B cell (primary cell): ENCODE results near the gene ADSS1. TPM values are rescaled to one million over a fixed set of nuclear protein-coding genes. Genes with fewer than 3 reads are reported as not detected.

Source experiments
- ATAC-seq: fragments of 200-7000 bp; cut with Tn5 transposase; one replicate; pipeline ENCODE4 v1.10.0; 2021; ENCODE audit warnings: low read depth, mild to moderate bottlenecking, moderate number of reproducible peaks, moderate library complexity
- CTCF ChIA-PET: fragments of 350-600 bp; sonication (Branson Sonifier 250); formaldehyde crosslinking; loops from one replicate; lab custom pipeline; 2021; ENCODE audit warnings: antibody characterized with exemption, inconsistent platforms; lab: Charles Lee
- POLR2A ChIA-PET: fragments of 350-600 bp; sonication (Branson Sonifier 250); formaldehyde crosslinking; loops from one replicate; lab custom pipeline; 2021; ENCODE audit warnings: antibody characterized with exemption; lab: Charles Lee
- DNase-seq: peaks from one replicate; pipeline ENCODE4 v3.0.0; 2013
- H2AFZ ChIP-seq: 2 replicates; pipeline ENCODE4 v1.6.1; 2012; ENCODE audit warnings: mild to moderate bottlenecking, low read depth, low read length; ENCODE audit not compliant: insufficient read depth, poor library complexity, severe bottlenecking
- H3K27ac ChIP-seq, 2 donors: 1 replicate in 1 of 2; 2 replicates in 1 of 2; pipeline ENCODE4 v1.5.1; 2012 to 2013; ENCODE audit warnings: low read length in 2 of 2, mild to moderate bottlenecking in 2 of 2, moderate library complexity in 1 of 2
- H3K27me3 ChIP-seq, 4 experiments: fragments of 200-600 bp in 1 of 4; sonication (generic) in 1 of 4; replicated peaks in 1 of 4; 1 replicate in 2 of 4; 2 replicates in 2 of 4; pipeline versions ENCODE4 v1.6.1 to v1.7.0; 2013 to 2016; ENCODE audit warnings: low read length in 3 of 4, mild to moderate bottlenecking in 2 of 4, mixed read lengths in 1 of 4, moderate library complexity in 1 of 4; ENCODE audit not compliant: insufficient read depth in 4 of 4, control insufficient read depth in 3 of 4; ENCODE audit errors: control extremely low read depth in 1 of 4
- H3K36me3 ChIP-seq, 2 experiments: replicated peaks in 1 of 2; 1 replicate in 1 of 2; 2 replicates in 1 of 2; pipeline versions ENCODE4 v1.6.1 to v1.7.1; 2013; ENCODE audit warnings: low read length in 1 of 2; ENCODE audit not compliant: insufficient read depth in 2 of 2, control insufficient read depth in 1 of 2; ENCODE audit errors: control extremely low read depth in 1 of 2, extremely low read depth in 1 of 2
- H3K4me1 ChIP-seq, 2 donors: fragments of 200-600 bp in 1 of 2; sonication (generic) in 1 of 2; 1 replicate in 1 of 2; 2 replicates in 1 of 2; pipeline versions ENCODE4 v1.5.1 to v1.6.1; 2013 to 2017; ENCODE audit warnings: low read length in 2 of 2; ENCODE audit not compliant: control insufficient read depth in 2 of 2, insufficient read depth in 2 of 2
- H3K4me2 ChIP-seq: replicated peaks from 2 replicates; pipeline ENCODE3; 2012; ENCODE audit warnings: mild to moderate bottlenecking, low read depth, low read length; ENCODE audit not compliant: poor library complexity, severe bottlenecking
- H3K4me3 ChIP-seq, 5 experiments: fragments of 200-600 bp in 1 of 5; sonication (generic) in 1 of 5; 1 replicate in 3 of 5; 2 replicates in 2 of 5; pipeline versions ENCODE4 v1.5.1 to v1.7.0; 2011 to 2016; ENCODE audit warnings: low read length in 4 of 5, mild to moderate bottlenecking in 4 of 5, low read depth in 2 of 5, control low read depth in 1 of 5, moderate library complexity in 1 of 5; ENCODE audit not compliant: insufficient read depth in 1 of 5; ENCODE audit errors: control extremely low read depth in 1 of 5, extremely low read depth in 1 of 5
- H3K79me2 ChIP-seq: fragments of 200-600 bp; sonication (generic); one replicate; pipeline ENCODE4 v1.6.0; 2016; ENCODE audit warnings: low read length; ENCODE audit not compliant: control insufficient read depth, insufficient read depth
- H3K9ac ChIP-seq: fragments of 200-600 bp; sonication (generic); 2 replicates; pipeline ENCODE4 v1.6.1; 2017; ENCODE audit warnings: mild to moderate bottlenecking, low read length, moderate library complexity
- H3K9me3 ChIP-seq, 3 donors: one replicate each; pipeline versions ENCODE4 v1.6.1 to v1.7.1; 2013; ENCODE audit warnings: low read length in 2 of 3; ENCODE audit not compliant: control insufficient read depth in 2 of 3, insufficient read depth in 1 of 3; ENCODE audit errors: control extremely low read depth in 1 of 3
- H4K20me1 ChIP-seq: 2 replicates; pipeline ENCODE4 v1.6.0; 2012; ENCODE audit warnings: mild to moderate bottlenecking, low read length; ENCODE audit not compliant: insufficient read depth, control insufficient read depth, poor library complexity, severe bottlenecking
- H3K27ac Mint-ChIP-seq: one replicate; pipeline ENCODE4 v1.8.0; 2021; ENCODE audit warnings: mixed read lengths
- H3K27me3 Mint-ChIP-seq: one replicate; pipeline ENCODE4 v1.8.0; 2021; ENCODE audit warnings: mixed read lengths
- H3K4me1 Mint-ChIP-seq: one replicate; pipeline ENCODE4 v1.8.0; 2021; ENCODE audit warnings: mixed read lengths
- H3K4me3 Mint-ChIP-seq: one replicate; pipeline ENCODE4 v1.8.0; 2021; ENCODE audit warnings: mixed read lengths
- H3K9me3 Mint-ChIP-seq: one replicate; pipeline ENCODE4 v1.8.0; 2022; ENCODE audit warnings: mixed read lengths; ENCODE audit not compliant: insufficient read depth
- EZH2 ChIP-seq: IDR thresholded peaks from 2 replicates; pipeline ENCODE4 v1.6.1; 2012; ENCODE audit warnings: borderline replicate concordance, low read depth, mild to moderate bottlenecking, moderate library complexity, low read length; ENCODE audit not compliant: insufficient read depth, poor library complexity, severe bottlenecking
- WGBS: methylation state at CpG from one replicate; pipeline ENCODE4 v1.1.5; 2013; ENCODE audit warnings: missing lambda C conversion rate; ENCODE audit not compliant: insufficient coverage; 5-methylcytosine and 5-hydroxymethylcytosine counted together
- intact Hi-C: fragments of 100-400 bp; cut with micrococcal nuclease; formaldehyde crosslinking; loops from one replicate; pipeline ENCODE4 v1.10.0; 2022
- polyA plus RNA-seq: library from polyadenylated mRNA; depleted of rRNA; stranded (reverse); fragments of >200 nt; gene quantifications from 2 replicates; pipeline ENCODE4 v1.2.3, GENCODE V29; 2012
- total RNA-seq, 2 donors: library from RNA; stranded (reverse); fragments of 120-200 nt in 1 of 2; gene quantifications; 1 replicate in 1 of 2; 2 replicates in 1 of 2; pipeline versions ENCODE4 v1.2.3 to v1.2.4, GENCODE V29; 2013 to 2022
- TF ChIP-seq, protein P1 (sequence below): fragments of 200-600 bp; IDR thresholded peaks from one replicate; pipeline ENCODE4 v1.8.0; 2022; ENCODE audit warnings: antibody characterized with exemption, mild to moderate bottlenecking

Gene ADSS1
- total and polyA plus RNA-seq, 2 donors (not counting 1 experiment from before 2014, with no cell fraction given) = 0.33 to 1.7 TPM

DNA sequence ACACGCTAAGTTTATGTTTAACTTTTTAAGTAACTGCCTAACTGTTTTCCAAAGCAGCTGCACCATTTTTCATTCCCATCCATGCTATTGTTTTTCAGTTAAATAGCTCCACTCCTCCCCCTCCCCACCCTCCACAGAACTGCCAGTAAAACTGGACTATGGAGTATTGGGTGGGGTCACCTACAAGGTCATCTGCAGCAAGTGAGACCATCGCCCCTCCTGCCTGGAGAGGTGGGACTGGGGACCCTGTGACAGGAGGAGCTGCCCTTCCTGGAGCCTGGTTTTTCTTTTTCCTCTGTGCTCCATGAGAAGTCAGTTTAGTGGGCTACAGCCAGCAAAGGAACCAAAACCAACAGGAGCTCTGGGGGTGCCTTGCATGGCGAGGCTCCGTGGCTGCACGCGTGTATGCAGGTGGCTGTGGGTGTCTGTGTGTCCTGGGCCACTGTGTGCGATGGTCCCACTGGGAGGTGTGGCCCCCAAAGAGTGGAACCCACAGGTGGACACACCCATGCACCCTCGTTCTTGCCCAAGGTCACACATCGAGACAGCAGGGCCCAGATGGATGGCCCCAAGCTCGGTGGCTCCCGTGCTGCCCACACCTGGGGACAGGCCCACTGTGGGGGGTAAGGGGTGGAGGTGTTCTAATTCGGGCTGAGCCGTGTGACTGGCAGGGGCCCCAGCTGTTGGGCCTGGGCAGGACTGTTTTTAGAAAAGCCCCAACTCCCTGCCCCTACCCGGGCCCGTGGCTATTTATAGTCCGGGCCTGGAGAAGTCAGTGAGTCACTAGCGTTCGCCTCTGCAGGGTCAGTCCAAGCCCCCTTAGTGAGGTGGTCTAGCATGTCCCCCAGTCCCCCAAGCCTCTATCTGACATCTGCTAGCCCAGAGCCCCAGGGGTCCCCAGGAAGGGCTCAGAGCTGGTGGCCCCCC lies 2.3 kb upstream of the ADSS1 start:
- H3K36me3 ChIP-seq = peaks cover 0 to 3% of the 10 kb centered on the region in 2 experiments
- no peak overlapping the region for H3K27ac ChIP-seq
- H3K27me3 ChIP-seq = peaks cover 0 to 9% (median 3%) of the 10 kb centered on the region in 4 experiments
- ATAC-seq = no peak
- no peak overlapping the region for H3K27ac Mint-ChIP-seq
- CTCF ChIA-PET = interaction anchor here (0.6 to 1.6 kb wide), 4 partner anchors 9 to 174 kb away, joined by 3 to 5 read pairs (median 3); no protein-coding TSS in a partner anchor
- no peak overlapping the region for H3K4me3 Mint-ChIP-seq
- H3K4me1 ChIP-seq = peaks cover 6 to 10% of the 10 kb centered on the region in 2 donors
- POLR2A ChIA-PET = no interaction called here
- no peaks in the 10 kb centered on the region for H3K27me3 Mint-ChIP-seq
- H3K4me1 Mint-ChIP-seq = peaks cover 3% of the 10 kb centered on the region
- 91% methylated on average over 17 of the region's 18 CpGs for WGBS
- H3K9me3 ChIP-seq = no peaks in the 10 kb centered on the region
- H3K9ac ChIP-seq = no peak overlapping the region
- no peak overlapping the region for H3K4me2 ChIP-seq
- no peak for DNase-seq
- no peak overlapping the region for H3K4me3 ChIP-seq
- H2AFZ ChIP-seq = no peak overlapping the region
- H3K79me2 ChIP-seq = no peaks in the 10 kb centered on the region
- intact Hi-C loops = no loop called here
- no peaks in the 10 kb centered on the region for H3K9me3 Mint-ChIP-seq
- TF ChIP-seq, protein P1, sequence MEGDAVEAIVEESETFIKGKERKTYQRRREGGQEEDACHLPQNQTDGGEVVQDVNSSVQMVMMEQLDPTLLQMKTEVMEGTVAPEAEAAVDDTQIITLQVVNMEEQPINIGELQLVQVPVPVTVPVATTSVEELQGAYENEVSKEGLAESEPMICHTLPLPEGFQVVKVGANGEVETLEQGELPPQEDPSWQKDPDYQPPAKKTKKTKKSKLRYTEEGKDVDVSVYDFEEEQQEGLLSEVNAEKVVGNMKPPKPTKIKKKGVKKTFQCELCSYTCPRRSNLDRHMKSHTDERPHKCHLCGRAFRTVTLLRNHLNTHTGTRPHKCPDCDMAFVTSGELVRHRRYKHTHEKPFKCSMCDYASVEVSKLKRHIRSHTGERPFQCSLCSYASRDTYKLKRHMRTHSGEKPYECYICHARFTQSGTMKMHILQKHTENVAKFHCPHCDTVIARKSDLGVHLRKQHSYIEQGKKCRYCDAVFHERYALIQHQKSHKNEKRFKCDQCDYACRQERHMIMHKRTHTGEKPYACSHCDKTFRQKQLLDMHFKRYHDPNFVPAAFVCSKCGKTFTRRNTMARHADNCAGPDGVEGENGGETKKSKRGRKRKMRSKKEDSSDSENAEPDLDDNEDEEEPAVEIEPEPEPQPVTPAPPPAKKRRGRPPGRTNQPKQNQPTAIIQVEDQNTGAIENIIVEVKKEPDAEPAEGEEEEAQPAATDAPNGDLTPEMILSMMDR = no peak
- TF ChIP-seq EZH2 = no peak
- H4K20me1 ChIP-seq = no peaks in the 10 kb centered on the region
